GM21381 (cell line): Measurements from ENCODE around the gene YPEL5.
"Not testable (repeated sequence)": the region's sequence is repeated elsewhere in the genome, so short reads cannot be mapped to it uniquely, and the experiment has no call there.

ENCODE experiments used
- ATAC-seq: cut with Tn5 transposase; IDR thresholded peaks from one replicate; pipeline ENCODE4 v1.9.1; 2021; ENCODE audit warnings: mild to moderate bottlenecking, moderate library complexity; ENCODE audit not compliant: unreplicated experiment

Gene YPEL5

GRCh38 chr2:30146337-30147195, at the start of gene YPEL5:
YPEL5 (plus strand) TSS chr2:30147007; CDS start chr2:30156652, 9,645 bp downstream.
- peak; percentile 88 for ATAC-seq

- no peak for ATAC-seq
Observed at GRCh38 chr2:30098266-30099005, 48.4 kb upstream of the YPEL5 start.

- not testable (repeated sequence) for ATAC-seq
Observed at GRCh38 chr2:30099366-30099765, 47.4 kb upstream of the YPEL5 start.

- ATAC-seq, result not testable (repeated sequence)
Observed at GRCh38 chr2:30100691-30101090, 46.1 kb upstream of the YPEL5 start.

GRCh38 chr2:30104307-30104706, 42.5 kb upstream of the YPEL5 start:
- ATAC-seq, result no peak

- ATAC-seq, result no peak
Observed at GRCh38 chr2:30105556-30105955, 41.3 kb upstream of the YPEL5 start.

GRCh38 chr2:30106543-30106942, 40.3 kb upstream of the YPEL5 start:
- ATAC-seq, result no peak

GRCh38 chr2:30108192-30108591, 38.6 kb upstream of the YPEL5 start:
- no peak for ATAC-seq

GRCh38 chr2:30108851-30109250, 38.0 kb upstream of the YPEL5 start:
- no peak for ATAC-seq

- no peak for ATAC-seq
Observed at GRCh38 chr2:30109856-30110255, 37.0 kb upstream of the YPEL5 start.

GRCh38 chr2:30110773-30111172, 36.0 kb upstream of the YPEL5 start:
- no peak for ATAC-seq

- not testable (repeated sequence) for ATAC-seq
Observed at GRCh38 chr2:30111186-30111585, 35.6 kb upstream of the YPEL5 start.

GRCh38 chr2:30112561-30112960, 34.2 kb upstream of the YPEL5 start:
- ATAC-seq, result no peak

GRCh38 chr2:30113617-30114293, 33.1 kb upstream of the YPEL5 start:
- no peak for ATAC-seq

GRCh38 chr2:30115141-30115980, 31.4 kb upstream of the YPEL5 start:
- peak; percentile 62 for ATAC-seq

- no peak for ATAC-seq
Observed at GRCh38 chr2:30115981-30116285, 30.9 kb upstream of the YPEL5 start.

- no peak for ATAC-seq
Observed at GRCh38 chr2:30122362-30122761, 24.4 kb upstream of the YPEL5 start.

GRCh38 chr2:30127016-30127893, 19.6 kb upstream of the YPEL5 start:
- ATAC-seq, result no peak

GRCh38 chr2:30134582-30134981, 12.2 kb upstream of the YPEL5 start:
- no peak for ATAC-seq

- no peak for ATAC-seq
Observed at GRCh38 chr2:30135541-30135940, 11.3 kb upstream of the YPEL5 start.
